22Rv1 (cell line): Measurements from ENCODE around the gene SZT2.
A peak's percentile ranks its signal among the peaks of the same experiment; 100 is the strongest.
"Not testable (repeated sequence)": the region's sequence is repeated elsewhere in the genome, so short reads cannot be mapped to it uniquely, and the experiment has no call there.

ENCODE experiments used
- H3K27ac ChIP-seq: fragments of 450-650 bp; 2 replicates; pipeline ENCODE4 v1.5.1; 2017
- CTCF ChIP-seq: fragments of 450-650 bp; IDR thresholded peaks from 2 replicates; pipeline ENCODE4 v1.5.1; 2017; ENCODE audit warnings: mild to moderate bottlenecking
- ZFX ChIP-seq: fragments of 450-650 bp; IDR thresholded peaks from 2 replicates; pipeline ENCODE4 v1.6.1; 2017; ENCODE audit warnings: antibody characterized with exemption, borderline replicate concordance

Gene SZT2

GRCh38 chr1:43405219-43405875, 15.6 kb downstream of the SZT2 start:
- no peak overlapping the region for H3K27ac ChIP-seq
- TF ChIP-seq ZFX (no peak), CTCF (no peak)

GRCh38 chr1:43405876-43406234, 16.2 kb downstream of the SZT2 start:
- H3K27ac ChIP-seq: no peak overlapping the region
- TF ChIP-seq ZFX (no peak), CTCF (no peak)

GRCh38 chr1:43410571-43410970, 20.9 kb downstream of the SZT2 start:
- H3K27ac ChIP-seq: no peak overlapping the region
- TF ChIP-seq ZFX (no peak), CTCF (no peak)

GRCh38 chr1:43413426-43413825, 23.7 kb downstream of the SZT2 start:
- H3K27ac ChIP-seq: not testable (repeated sequence)

GRCh38 chr1:43414634-43415223, 25.0 kb downstream of the SZT2 start:
- peak; percentile 63 for TF ChIP-seq CTCF
- TF ChIP-seq ZFX: no peak
- no peak overlapping the region for H3K27ac ChIP-seq

GRCh38 chr1:43415901-43416300, 26.2 kb downstream of the SZT2 start:
- TF ChIP-seq ZFX (no peak), CTCF (no peak)
- no peak overlapping the region for H3K27ac ChIP-seq

- no peak for TF ChIP-seq CTCF
- no peak for TF ChIP-seq ZFX
- H3K27ac ChIP-seq: no peak overlapping the region
These were observed 29.2 kb downstream of the SZT2 start for GRCh38 chr1:43418858-43419257.
